ENCODE results near the gene NDNF.

Gene NDNF

GRCh38 chr4:121070696-121071639 lies 1.4 kb downstream of the NDNF start:
- no peak for DNase-seq

GRCh38 chr4:121070274-121070673 lies 2.1 kb downstream of the NDNF start:
- no peak for DNase-seq

- DNase-seq, result no peak
Observed at GRCh38 chr4:121069430-121069829, 2.9 kb downstream of the NDNF start.

GRCh38 chr4:121064482-121064881 lies 7.9 kb downstream of the NDNF start:
- DNase-seq, result no peak

GRCh38 chr4:121062521-121062920 lies 9.8 kb downstream of the NDNF start:
- no peak for DNase-seq

- no peak for DNase-seq
Observed at GRCh38 chr4:121061861-121062260, 10.5 kb downstream of the NDNF start.

- DNase-seq, result no peak
Observed at GRCh38 chr4:121061215-121061614, 11.1 kb downstream of the NDNF start.

- DNase-seq, result no peak
Observed at GRCh38 chr4:121057466-121057922, 14.8 kb downstream of the NDNF start.

- no peak for DNase-seq
Observed at GRCh38 chr4:121056066-121056465, 16.3 kb downstream of the NDNF start.

GRCh38 chr4:121054373-121054772 lies 18.0 kb downstream of the NDNF start:
- DNase-seq, result no peak

- no peak for DNase-seq
Observed at GRCh38 chr4:121053601-121054143, 18.7 kb downstream of the NDNF start.

- DNase-seq, result no peak
Observed at GRCh38 chr4:121050300-121050699, 22.0 kb downstream of the NDNF start.

- DNase-seq, result no peak
Observed at GRCh38 chr4:121049072-121049599, 23.2 kb downstream of the NDNF start.

GRCh38 chr4:121048165-121048564 lies 24.2 kb downstream of the NDNF start:
- DNase-seq, result no peak

- DNase-seq, result no peak
Observed at GRCh38 chr4:121041307-121042090, 30.8 kb downstream of the NDNF start.

GRCh38 chr4:121034017-121034416 lies 38.3 kb downstream of the NDNF start:
- DNase-seq, result no peak

- DNase-seq, result no peak
Observed at GRCh38 chr4:121030711-121031110, 41.6 kb downstream of the NDNF start.

- DNase-seq, result no peak
Observed at GRCh38 chr4:121030131-121030530, 42.2 kb downstream of the NDNF start.

GRCh38 chr4:121026034-121026433 lies 46.3 kb downstream of the NDNF start:
- DNase-seq, result no peak

GRCh38 chr4:121025540-121025939 lies 46.8 kb downstream of the NDNF start:
- no peak for DNase-seq

- DNase-seq, result no peak
Observed at GRCh38 chr4:121018543-121018942, 53.8 kb downstream of the NDNF start.

GRCh38 chr4:121016611-121017010 lies 55.7 kb downstream of the NDNF start:
- no peak for DNase-seq

- DNase-seq, result no peak
Observed at GRCh38 chr4:121015421-121015820, 56.9 kb downstream of the NDNF start.
